HG02759 (cell line): ENCODE data around the gene PDE1C.
A peak's percentile ranks its signal among the peaks of the same experiment; 100 is the strongest.

Source experiments
- ATAC-seq: cut with Tn5 transposase; IDR thresholded peaks from one replicate; pipeline ENCODE4 v1.9.1; 2021; ENCODE audit warnings: mild to moderate bottlenecking, moderate library complexity; ENCODE audit not compliant: unreplicated experiment

Gene PDE1C

DNA sequence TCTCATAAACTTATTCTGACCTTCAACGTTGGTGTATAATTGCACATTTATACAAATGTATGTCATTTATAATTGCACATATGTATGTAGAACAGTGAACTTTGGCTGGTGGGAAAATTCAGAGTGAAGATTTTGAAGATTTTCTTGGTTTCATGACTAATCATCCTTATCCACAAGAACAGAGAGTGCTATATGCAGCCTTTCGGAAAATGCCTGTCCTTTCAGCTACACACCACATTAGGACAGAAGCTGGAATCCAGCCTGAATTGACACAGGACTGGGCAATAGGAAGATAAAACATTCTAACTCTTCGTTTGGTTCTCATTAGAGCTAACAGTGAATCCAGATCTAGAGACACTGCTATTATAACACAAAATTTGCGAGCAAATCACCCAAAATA is 166.2 kb downstream of the PDE1C start:
- ATAC-seq = no peak

DNA sequence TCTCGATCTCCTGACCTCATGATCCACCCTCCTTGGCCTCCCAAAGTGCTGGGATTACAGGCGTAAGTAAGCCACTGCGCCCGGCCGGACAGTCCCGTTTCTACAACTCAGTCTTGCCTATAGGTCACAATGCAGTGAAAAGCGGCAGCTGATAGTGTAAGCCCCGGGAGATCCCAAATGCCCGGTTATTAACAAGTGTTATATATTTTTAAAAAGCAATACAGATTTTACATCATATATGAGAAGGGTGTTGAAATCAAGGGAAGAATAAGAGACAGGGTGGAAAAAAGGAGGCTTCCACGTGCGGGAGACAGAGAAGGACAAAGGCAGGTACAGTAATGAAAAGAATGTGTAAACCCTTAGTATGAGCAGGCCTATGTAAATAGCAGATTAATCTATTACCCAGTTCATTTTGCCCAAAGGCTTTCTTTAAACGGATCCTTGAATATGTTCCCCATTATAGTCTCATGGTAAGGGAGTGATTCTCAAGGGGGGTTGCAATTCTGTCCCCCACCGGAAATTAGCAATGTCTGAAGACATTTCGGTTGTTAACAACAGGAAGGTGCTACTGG is 170.8 kb downstream of the PDE1C start:
- ATAC-seq = no peak

- ATAC-seq = no peak
Observed at GRCh38 chr7:31896925-31897324, 173.3 kb downstream of the PDE1C start.

- ATAC-seq = no peak
Observed at GRCh38 chr7:31894308-31894707, 175.9 kb downstream of the PDE1C start.

DNA sequence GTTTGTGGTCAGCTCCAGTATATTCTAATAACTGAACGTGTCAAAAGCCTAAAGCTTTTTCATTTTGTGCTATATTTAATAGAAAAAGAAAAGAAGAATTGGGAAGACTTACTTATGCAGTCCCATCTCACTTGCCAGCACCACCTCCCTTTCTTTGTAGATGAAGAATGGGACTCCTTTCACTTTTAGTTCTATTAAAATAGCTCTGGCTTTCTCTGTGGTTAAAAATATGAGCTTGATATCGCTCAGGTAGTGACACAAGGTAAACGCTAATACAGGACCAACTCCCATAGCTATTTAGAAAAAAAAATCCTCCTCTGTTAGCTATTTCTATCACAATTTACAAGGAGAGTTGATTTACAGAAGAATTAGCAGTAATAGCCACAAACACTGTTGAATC is 176.8 kb downstream of the PDE1C start:
- ATAC-seq = no peak

DNA sequence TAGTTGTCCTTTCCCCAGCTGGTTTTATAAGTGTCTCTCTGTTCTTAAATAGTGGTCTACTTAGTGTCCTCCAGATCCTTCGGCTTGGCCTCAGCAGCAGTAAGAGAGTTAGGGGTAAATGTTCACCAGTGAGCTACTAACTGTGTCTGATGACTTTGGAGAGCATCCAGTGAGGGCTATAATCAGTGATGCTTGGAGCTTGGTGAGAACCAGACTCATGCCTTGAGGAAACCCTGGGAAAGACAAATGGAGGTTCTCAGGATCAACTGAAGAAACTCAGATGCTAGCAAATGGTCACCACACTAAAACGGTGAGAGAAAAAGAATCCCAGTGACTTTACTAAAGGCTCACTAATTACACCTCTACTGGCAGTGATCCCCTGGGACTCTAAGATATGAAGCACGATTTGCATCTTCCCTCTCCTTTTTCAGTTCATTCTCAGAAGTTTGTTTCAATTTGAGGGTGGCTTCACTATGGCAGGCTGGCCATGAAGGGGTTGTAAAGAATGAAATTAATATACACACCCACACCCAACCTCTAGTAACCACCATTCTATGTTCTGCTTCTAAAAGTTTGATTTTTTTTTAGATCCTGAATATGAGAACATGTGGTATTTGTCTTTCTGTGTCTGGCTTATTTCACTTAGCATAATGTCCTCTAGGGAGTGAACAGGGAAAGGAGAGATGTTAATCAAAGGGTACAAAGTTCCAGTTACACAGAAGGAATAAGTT is 177.9 kb downstream of the PDE1C start:
- peak; percentile 86 for ATAC-seq

- ATAC-seq = no peak
Observed at GRCh38 chr7:31890766-31891165, 179.4 kb downstream of the PDE1C start.

DNA sequence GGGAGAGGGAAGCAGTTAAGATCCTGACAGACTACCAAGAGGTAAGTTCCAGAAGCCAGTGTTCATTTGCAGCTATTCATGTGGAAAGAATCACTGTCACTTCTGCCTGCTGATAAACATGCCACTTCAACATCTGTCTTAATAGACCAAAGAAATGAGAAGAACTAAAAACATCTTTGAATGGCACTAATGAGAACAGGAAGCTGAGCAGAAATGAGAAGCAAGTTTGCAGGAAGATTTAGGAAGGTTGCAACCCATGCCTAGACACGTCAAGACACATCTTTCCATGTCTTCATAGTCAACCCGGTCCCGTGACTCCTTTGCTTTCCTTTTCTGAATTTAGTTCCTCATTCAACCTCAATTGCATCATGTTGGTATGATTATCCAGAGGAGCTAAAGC is 180.0 kb downstream of the PDE1C start:
- no peak for ATAC-seq

DNA sequence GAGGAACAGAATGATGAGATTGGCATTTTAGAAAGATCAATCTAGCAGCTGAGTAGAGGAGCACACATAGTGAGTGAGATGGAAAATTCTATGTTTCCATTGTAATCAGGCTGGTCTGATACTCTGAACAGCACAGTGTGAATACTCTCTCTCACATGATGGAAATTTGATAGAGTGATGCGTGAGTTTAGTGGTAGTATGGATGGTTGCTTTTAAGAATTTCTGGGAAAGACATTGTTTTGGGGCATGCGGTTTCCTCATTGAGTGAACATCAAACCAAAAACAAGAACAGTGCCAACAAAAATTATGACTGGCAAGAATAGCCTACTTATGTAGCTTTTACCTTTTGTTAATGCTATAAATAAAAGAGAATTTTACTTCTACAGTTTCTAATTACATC is 183.2 kb downstream of the PDE1C start:
- no peak for ATAC-seq

DNA sequence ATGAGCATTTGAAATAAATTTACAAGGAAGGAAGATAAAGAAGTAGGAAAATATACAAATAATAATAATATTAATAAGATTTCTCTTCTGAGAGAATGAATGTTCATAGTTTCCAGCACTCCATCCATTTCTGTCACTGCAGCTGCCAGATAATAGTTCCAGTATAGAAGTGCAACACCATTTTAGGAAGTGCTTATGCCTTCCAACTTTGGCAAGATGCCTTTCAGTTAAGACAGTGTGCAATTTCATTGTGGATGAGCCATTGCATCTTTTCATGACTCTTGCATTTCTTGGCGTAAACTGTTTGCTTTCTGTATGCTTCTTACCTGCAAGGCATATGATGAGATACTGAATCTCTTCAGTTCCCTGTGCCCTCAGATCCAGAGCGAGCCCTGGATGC is 185.0 kb downstream of the PDE1C start:
- ATAC-seq = no peak

- no peak for ATAC-seq
Observed at GRCh38 chr7:31883761-31884164, 186.4 kb downstream of the PDE1C start.

DNA sequence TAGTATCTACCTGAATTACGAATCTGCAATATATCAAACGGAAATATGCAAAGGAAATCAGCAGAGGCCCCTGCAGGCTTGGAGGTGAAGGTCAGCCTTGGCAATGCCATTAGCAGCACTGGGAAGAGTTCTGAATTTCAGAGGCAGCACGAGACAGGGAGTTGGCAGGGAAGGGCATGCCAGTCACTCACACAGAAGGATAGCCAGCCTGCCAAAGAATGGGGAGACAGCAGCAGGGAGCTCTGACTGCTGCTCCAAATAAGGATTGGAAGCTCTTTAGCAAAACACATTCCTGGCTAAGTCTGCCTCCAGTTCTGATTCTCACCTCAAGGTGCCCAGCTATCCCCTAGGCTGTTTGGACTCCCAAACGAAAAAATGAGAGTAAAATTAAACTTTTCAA is 188.0 kb downstream of the PDE1C start:
- no peak for ATAC-seq

- no peak for ATAC-seq
Observed at GRCh38 chr7:31878875-31879274, 191.3 kb downstream of the PDE1C start.

GRCh38 chr7:31875424-31875823 is 194.8 kb downstream of the PDE1C start:
- no peak for ATAC-seq

GRCh38 chr7:31874631-31875386 is 195.4 kb downstream of the PDE1C start:
- no peak for ATAC-seq

DNA sequence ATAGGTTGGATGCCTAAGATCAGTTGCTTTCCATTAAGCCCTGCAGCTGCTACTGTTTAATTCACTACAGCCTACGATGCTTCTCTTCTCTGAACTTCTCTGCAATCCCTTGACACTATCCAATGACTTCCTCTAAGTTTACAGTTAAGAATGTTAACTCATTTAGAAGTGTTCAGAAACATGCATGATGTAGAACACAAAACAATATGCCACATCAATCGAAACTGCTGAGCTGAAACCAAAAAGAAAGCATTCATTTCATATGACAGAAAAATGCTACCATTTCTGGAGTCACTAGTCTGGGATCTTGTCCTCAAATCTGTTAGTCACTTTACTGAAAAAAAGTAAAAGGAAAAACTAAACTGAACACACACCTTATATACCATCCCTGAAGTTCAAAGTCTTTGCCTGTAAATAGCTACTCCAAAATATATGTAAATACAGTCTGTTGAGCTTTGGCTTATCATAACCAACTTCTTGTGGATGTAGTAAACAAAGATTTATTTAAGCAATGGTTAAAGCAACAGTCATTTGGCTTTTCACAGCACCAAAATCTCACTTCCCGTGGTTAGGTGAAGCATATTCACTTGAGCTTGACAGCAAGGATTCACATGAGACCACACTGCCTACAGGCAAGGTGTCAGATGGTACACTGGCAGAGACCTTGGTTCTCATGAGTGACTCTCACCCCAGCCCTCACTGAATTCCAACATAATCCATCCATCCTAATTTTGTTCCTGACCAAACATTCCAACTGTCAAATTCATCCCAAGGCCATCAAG is 196.2 kb downstream of the PDE1C start:
- ATAC-seq = peak; percentile 85

DNA sequence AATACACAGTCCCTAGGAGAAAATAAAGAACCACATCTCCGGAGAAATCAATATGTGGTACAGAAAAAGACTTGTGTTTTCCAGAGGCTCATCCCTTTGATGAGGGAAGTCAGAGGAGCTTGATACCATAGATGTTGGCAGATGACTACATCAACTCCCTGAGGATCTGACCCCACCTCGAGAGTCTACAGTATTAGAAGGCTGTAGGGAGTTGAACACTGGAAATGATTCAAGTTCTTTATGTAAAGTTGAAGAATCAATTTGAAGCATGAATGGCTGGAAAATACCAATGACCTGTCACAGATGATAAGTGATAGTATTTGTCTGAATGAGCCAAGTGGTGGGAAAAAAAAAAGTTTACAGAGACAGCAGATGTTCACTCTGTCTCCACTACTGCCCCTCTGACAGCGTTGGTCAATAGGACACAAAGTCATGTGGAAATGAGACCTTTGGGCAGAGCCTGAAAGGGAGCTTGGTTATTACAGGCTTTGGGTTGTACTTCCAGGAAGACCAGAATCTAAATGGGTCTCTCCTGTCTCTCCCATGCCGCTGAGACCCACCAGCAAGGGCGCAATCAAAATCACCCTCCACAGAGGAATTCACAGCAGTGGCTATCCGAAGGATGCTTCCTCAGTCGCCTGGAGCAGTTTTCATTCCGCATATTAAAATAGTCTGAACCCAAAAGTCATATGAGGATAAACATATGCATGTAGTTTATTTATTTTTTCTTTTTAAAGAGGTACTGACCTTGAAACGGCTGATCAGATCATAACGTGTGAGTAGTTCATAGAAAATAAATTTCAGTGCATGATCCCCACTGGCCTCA is 197.4 kb downstream of the PDE1C start:
- ATAC-seq = no peak

GRCh38 chr7:31864646-31865045 is 205.6 kb downstream of the PDE1C start:
- ATAC-seq = no peak

- ATAC-seq = no peak
Observed at GRCh38 chr7:31860925-31861324, 209.3 kb downstream of the PDE1C start.

GRCh38 chr7:31858055-31858454 is 212.2 kb downstream of the PDE1C start:
- ATAC-seq = no peak

DNA sequence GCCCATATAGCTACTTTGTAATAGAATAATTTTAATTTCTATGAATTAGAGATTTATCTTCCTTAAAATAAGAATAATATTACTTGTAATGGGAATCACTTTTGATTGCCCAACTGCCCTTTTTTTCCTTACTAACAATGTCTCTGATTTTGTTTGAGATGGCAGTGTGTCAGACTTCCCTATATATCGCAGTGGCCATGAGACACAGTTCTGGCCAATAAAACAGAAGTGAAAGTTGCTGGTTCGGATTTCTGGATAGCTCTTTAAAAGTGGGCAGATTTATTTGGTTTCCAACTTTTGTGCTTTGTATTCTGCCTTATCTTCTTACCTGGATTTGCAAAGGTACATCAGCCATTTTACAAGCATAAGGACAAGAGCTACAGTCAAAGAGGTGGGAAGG is 213.0 kb downstream of the PDE1C start:
- no peak for ATAC-seq
